CD4-positive, alpha-beta memory T cell (primary cell): ENCODE results near the gene AP4B1. TPM values are rescaled to one million over a fixed set of nuclear protein-coding genes. Genes with fewer than 3 reads are reported as not detected.

Source experiments
- CTCF ChIA-PET: fragments of 350-600 bp; sonication (Branson Sonifier 250); formaldehyde crosslinking; loops from one replicate; lab custom pipeline; 2021; ENCODE audit warnings: inconsistent platforms; ENCODE audit not compliant: partially characterized antibody; lab: Charles Lee
- POLR2A ChIA-PET: fragments of 350-600 bp; sonication (Branson Sonifier 250); formaldehyde crosslinking; loops from one replicate; lab custom pipeline; 2021; ENCODE audit not compliant: partially characterized antibody; lab: Charles Lee
- DNase-seq, 5 donors: peaks; one replicate each; pipeline versions ENCODE4 v3.0.0 to v3.0.0-alpha.2; 2020 to 2022; ENCODE audit warnings: mixed read lengths in 1 of 5
- H3K27ac ChIP-seq: one replicate; pipeline ENCODE4 v1.7.0; 2013; ENCODE audit warnings: low read depth, low read length
- H3K27me3 ChIP-seq: 2 replicates; pipeline ENCODE4 v1.7.0; 2013; ENCODE audit warnings: mild to moderate bottlenecking, low read length, moderate library complexity; ENCODE audit not compliant: insufficient read depth
- H3K36me3 ChIP-seq: 2 replicates; pipeline ENCODE4 v1.7.0; 2013; ENCODE audit warnings: mild to moderate bottlenecking, low read length, moderate library complexity; ENCODE audit not compliant: insufficient read depth
- H3K4me1 ChIP-seq: 2 replicates; pipeline ENCODE4 v1.7.0; 2013; ENCODE audit warnings: mild to moderate bottlenecking, low read length, moderate library complexity; ENCODE audit not compliant: insufficient read depth
- H3K4me3 ChIP-seq, 2 donors: one replicate each; pipeline ENCODE4 v1.7.0; 2013; ENCODE audit warnings: low read length in 2 of 2, mild to moderate bottlenecking in 1 of 2
- H3K9me3 ChIP-seq, 2 donors: one replicate each; pipeline ENCODE4 v1.7.0; 2013; ENCODE audit warnings: low read length in 2 of 2, control low read depth in 1 of 2; ENCODE audit not compliant: control insufficient read depth in 1 of 2
- H3K27ac Mint-ChIP-seq, 7 donors: one replicate each; pipeline ENCODE4 v1.8.0; 2020 to 2021; ENCODE audit warnings: mixed read lengths in 7 of 7, mild to moderate bottlenecking in 6 of 7, inconsistent platforms in 3 of 7, moderate library complexity in 3 of 7
- H3K27me3 Mint-ChIP-seq, 2 donors: one replicate each; pipeline ENCODE4 v1.8.0; 2020 to 2021; ENCODE audit warnings: mixed read lengths in 2 of 2
- H3K36me3 Mint-ChIP-seq, 2 donors: one replicate each; pipeline ENCODE4 v1.8.0; 2020 to 2021; ENCODE audit warnings: mixed read lengths in 2 of 2, inconsistent platforms in 1 of 2, mild to moderate bottlenecking in 1 of 2
- H3K4me1 Mint-ChIP-seq, 4 donors: one replicate each; pipeline ENCODE4 v1.8.0; 2020 to 2021; ENCODE audit warnings: mixed read lengths in 4 of 4, mild to moderate bottlenecking in 1 of 4
- H3K4me3 Mint-ChIP-seq, 8 donors: one replicate each; pipeline ENCODE4 v1.8.0; 2020 to 2021; ENCODE audit warnings: mixed read lengths in 8 of 8, mild to moderate bottlenecking in 7 of 8, moderate library complexity in 6 of 8, inconsistent platforms in 3 of 8
- H3K9me3 Mint-ChIP-seq, 8 donors: one replicate each; pipeline ENCODE4 v1.8.0; 2020 to 2021; ENCODE audit warnings: mixed read lengths in 8 of 8, mild to moderate bottlenecking in 5 of 8, inconsistent platforms in 3 of 8, moderate library complexity in 1 of 8
- intact Hi-C: fragments of 100-400 bp; cut with micrococcal nuclease; formaldehyde crosslinking; loops from one replicate; pipeline ENCODE4 v1.15.1; 2023
- polyA plus RNA-seq, 2 donors: library from polyadenylated mRNA; unstranded; fragments of 300-500 nt; fragmentation: Illumina TruSeq; gene quantifications; one replicate each; pipeline ENCODE4 v1.2.3, GENCODE V29; 2021
- total RNA-seq, 2 experiments: library from RNA; stranded (reverse); gene quantifications; one replicate each; pipeline ENCODE4 v1.2.3, GENCODE V29; 2021

AP4B1 gene
- total and polyA plus RNA-seq, 4 experiments from 2014 or later = 8.9 to 75.5 (median 43.7) TPM

- Mint-ChIP-seq H3K9me3 (no peaks in the 10 kb centered on the region), H3K27ac (peak overlapping the region; percentile 96 to 100 (median 100)), H3K4me3 (peak overlapping the region; percentile 94 to 100 (median 99)), H3K27me3 (no peaks in the 10 kb centered on the region), H3K4me1 (peaks cover 38 to 84% (median 56%) of the 10 kb centered on the region in 4 donors), H3K36me3 (peaks cover 43 to 61% of the 10 kb centered on the region in 2 donors)
- Histone ChIP-seq H3K36me3 (peaks cover 30% of the 10 kb centered on the region), H3K9me3 (no peaks in the 10 kb centered on the region), H3K4me3 (peak overlapping the region; percentile 39 to 68), H3K27ac (peak overlapping the region; percentile 96), H3K27me3 (no peaks in the 10 kb centered on the region), H3K4me1 (peaks cover 50% of the 10 kb centered on the region)
- CTCF ChIA-PET = interaction anchor here (0.7 to 8.4 kb wide), 27 partner anchors 10 to 122 kb away, joined by 3 to 103 read pairs (median 5); partner anchors contain the start of genes BCL2L15, HIPK1 and RSBN1
- POLR2A ChIA-PET = interaction anchor here (0.7 to 5.8 kb wide), 31 partner anchors 8 to 854 kb away, joined by 3 to 277 read pairs (median 7); partner anchors contain the start of genes BCL2L15, CSDE1, HIPK1 and PHTF1
- DNase-seq = peak in 4 of 5 donors; percentile 5 to 24 (median 14)
- intact Hi-C loops = loop anchor here (1.0 to 10.0 kb wide), 2 partner anchors 32 to 829 kb away; partner anchors contain the start of genes LRIG2 and PTPN22
Observed at GRCh38 chr1:113903501-113904292, 902 bp downstream of the AP4B1 start.

GRCh38 chr1:113901191-113901590 is 3.4 kb downstream of the AP4B1 start:
- Mint-ChIP-seq H3K4me3 (peak overlapping the region in 2 of 8 donors; percentile 37 to 55), H3K4me1 (peaks cover 40 to 79% (median 67%) of the 10 kb centered on the region in 4 donors), H3K9me3 (no peaks in the 10 kb centered on the region), H3K27me3 (no peaks in the 10 kb centered on the region), H3K36me3 (peaks cover 56 to 76% of the 10 kb centered on the region in 2 donors), H3K27ac (peak overlapping the region in 6 of 7 donors; percentile 36 to 96 (median 72))
- Histone ChIP-seq H3K4me3 (no peak overlapping the region), H3K27ac (no peak overlapping the region), H3K9me3 (no peaks in the 10 kb centered on the region), H3K36me3 (peaks cover 42% of the 10 kb centered on the region), H3K27me3 (no peaks in the 10 kb centered on the region), H3K4me1 (peaks cover 49% of the 10 kb centered on the region)
- ChIA-PET CTCF (interaction anchor here (8.4 kb wide), 1 partner anchor 29 kb away, joined by 103 read pairs; the partner anchor contains the start of gene HIPK1), POLR2A (interaction anchor here (1.2 to 1.4 kb wide), 3 partner anchors 29 to 89 kb away, joined by 3 to 5 read pairs (median 5); partner anchors contain the start of gene RSBN1)
- intact Hi-C loops = loop anchor here (10.0 kb wide), 1 partner anchor 826 kb away; the partner anchor contains the start of gene LRIG2
- no peak for DNase-seq

- Histone ChIP-seq H3K4me1 (peaks cover 39% of the 10 kb centered on the region), H3K36me3 (peaks cover 62% of the 10 kb centered on the region), H3K27me3 (no peaks in the 10 kb centered on the region), H3K4me3 (no peak overlapping the region), H3K27ac (no peak overlapping the region), H3K9me3 (no peaks in the 10 kb centered on the region)
- no peaks in the 10 kb centered on the region for H3K9me3 Mint-ChIP-seq
- no peak for DNase-seq
- H3K27me3 Mint-ChIP-seq = no peaks in the 10 kb centered on the region
- ChIA-PET POLR2A (interaction anchor here (1.0 to 1.5 kb wide), 2 partner anchors 30 to 35 kb away, joined by 3 read pairs; partner anchors contain the start of gene HIPK1), CTCF (interaction anchor here (0.7 to 1.2 kb wide), 2 partner anchors 11 to 1338 kb away, joined by 3 to 4 read pairs; no protein-coding TSS in a partner anchor)
- H3K4me1 Mint-ChIP-seq = peaks cover 35 to 66% (median 56%) of the 10 kb centered on the region in 4 donors
- peaks cover 69 to 83% of the 10 kb centered on the region in 2 donors for H3K36me3 Mint-ChIP-seq
- no peak overlapping the region for H3K4me3 Mint-ChIP-seq
- intact Hi-C loops = no loop called here
- H3K27ac Mint-ChIP-seq = peak overlapping the region in 6 of 7 donors; percentile 13 to 77 (median 52)
Observed at GRCh38 chr1:113899111-113899510, 5.5 kb downstream of the AP4B1 start.

GRCh38 chr1:113898241-113898814 is 6.3 kb downstream of the AP4B1 start:
- CTCF ChIA-PET = no interaction called here

GRCh38 chr1:113895961-113896360 is 8.6 kb downstream of the AP4B1 start:
- no peak overlapping the region for H3K27ac ChIP-seq
- H3K27me3 Mint-ChIP-seq = no peaks in the 10 kb centered on the region
- no peaks in the 10 kb centered on the region for H3K27me3 ChIP-seq
- H3K9me3 Mint-ChIP-seq = no peaks in the 10 kb centered on the region
- H3K9me3 ChIP-seq = no peaks in the 10 kb centered on the region
- intact Hi-C loops = no loop called here
- ChIA-PET CTCF (interaction anchor here (1.8 kb wide), 1 partner anchor 53 kb away, joined by 4 read pairs; no protein-coding TSS in a partner anchor), POLR2A (interaction anchor here (1.0 to 2.0 kb wide), 3 partner anchors 8 to 33 kb away, joined by 4 to 6 read pairs (median 5); partner anchors contain the start of genes AP4B1 and HIPK1)
- H3K36me3 ChIP-seq = peaks cover 59% of the 10 kb centered on the region
- H3K4me3 Mint-ChIP-seq = no peak overlapping the region
- peaks cover 12 to 35% (median 28%) of the 10 kb centered on the region in 4 donors for H3K4me1 Mint-ChIP-seq
- no peak for DNase-seq
- peaks cover 7% of the 10 kb centered on the region for H3K4me1 ChIP-seq
- peaks cover 54 to 67% of the 10 kb centered on the region in 2 donors for H3K36me3 Mint-ChIP-seq
- peak overlapping the region in 5 of 7 donors; percentile 19 to 74 (median 42) for H3K27ac Mint-ChIP-seq
- H3K4me3 ChIP-seq = no peak overlapping the region

More at GRCh38 chr1:113898241-113898814, 6.3 kb downstream of the AP4B1 start:
- Mint-ChIP-seq H3K9me3 (no peaks in the 10 kb centered on the region), H3K27me3 (no peaks in the 10 kb centered on the region), H3K4me3 (no peak overlapping the region), H3K4me1 (peaks cover 29 to 58% (median 50%) of the 10 kb centered on the region in 4 donors), H3K36me3 (peaks cover 68 to 83% of the 10 kb centered on the region in 2 donors), H3K27ac (peak overlapping the region in 5 of 7 donors; percentile 1 to 76 (median 58))
- DNase-seq = no peak
- Histone ChIP-seq H3K27me3 (no peaks in the 10 kb centered on the region), H3K4me1 (peaks cover 31% of the 10 kb centered on the region), H3K27ac (no peak overlapping the region), H3K9me3 (no peaks in the 10 kb centered on the region), H3K4me3 (no peak overlapping the region), H3K36me3 (peaks cover 63% of the 10 kb centered on the region)
- POLR2A ChIA-PET = no interaction called here
- intact Hi-C loops = no loop called here

- Mint-ChIP-seq H3K36me3 (peaks cover 47 to 61% of the 10 kb centered on the region in 2 donors), H3K27ac (peak overlapping the region in 2 of 7 donors; percentile 66 to 72), H3K4me3 (no peak overlapping the region), H3K9me3 (no peaks in the 10 kb centered on the region), H3K4me1 (peaks cover 13 to 32% (median 27%) of the 10 kb centered on the region in 4 donors), H3K27me3 (no peaks in the 10 kb centered on the region)
- intact Hi-C loops = no loop called here
- CTCF ChIA-PET = no interaction called here
- DNase-seq = no peak
- Histone ChIP-seq H3K4me1 (peaks cover 6% of the 10 kb centered on the region), H3K4me3 (no peak overlapping the region), H3K27ac (no peak overlapping the region), H3K27me3 (no peaks in the 10 kb centered on the region), H3K9me3 (no peaks in the 10 kb centered on the region), H3K36me3 (peaks cover 55% of the 10 kb centered on the region)
- POLR2A ChIA-PET = interaction anchor here (1.0 to 2.0 kb wide), 3 partner anchors 9 to 34 kb away, joined by 4 to 6 read pairs (median 5); partner anchors contain the start of genes AP4B1 and HIPK1
Observed at GRCh38 chr1:113895098-113895497, 9.5 kb downstream of the AP4B1 start.
